ENCODE results near the gene DDX51. TPM values are rescaled to one million over a fixed set of nuclear protein-coding genes. Genes with fewer than 3 reads are reported as not detected.

The DDX51 gene
- total RNA-seq, 1 experiment from 2014 or later, result 29.3 TPM

DNA sequence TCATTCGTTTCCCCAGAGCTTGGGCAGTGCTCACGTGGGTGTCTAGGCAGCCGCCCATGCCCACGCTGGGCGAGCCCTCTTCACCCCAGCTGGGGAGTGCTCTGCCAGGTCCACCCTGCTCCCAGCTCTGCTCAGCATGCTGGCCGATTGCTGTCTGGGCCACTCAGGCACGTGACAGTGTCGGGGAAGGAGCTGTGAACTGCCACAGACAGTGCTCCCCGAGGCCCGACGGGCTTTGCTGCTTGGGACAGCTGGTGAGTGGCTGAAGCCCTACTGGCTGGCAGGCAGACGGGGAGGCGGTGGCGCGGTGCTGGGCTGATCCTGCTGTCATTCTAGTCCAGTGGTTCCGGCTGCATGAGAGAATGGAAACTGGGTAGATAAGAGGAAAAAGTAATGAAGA is 15.9 kb upstream of the DDX51 start:
- ATAC-seq, result no peak
- no peak for TF ChIP-seq SIN3A (IDR thresholded peaks at IDR 0.05; ENCODE audit: borderline replicate concordance, insufficient read depth, low read depth, low read length)
- TF ChIP-seq POLR2AphosphoS5 (IDR thresholded peaks at IDR 0.05; ENCODE audit: low read depth, low read length), result no peak
- no peak for TF ChIP-seq TCF7L2 (IDR thresholded peaks at IDR 0.05; ENCODE audit: low read depth, low read length)
- TF ChIP-seq, protein P1, sequence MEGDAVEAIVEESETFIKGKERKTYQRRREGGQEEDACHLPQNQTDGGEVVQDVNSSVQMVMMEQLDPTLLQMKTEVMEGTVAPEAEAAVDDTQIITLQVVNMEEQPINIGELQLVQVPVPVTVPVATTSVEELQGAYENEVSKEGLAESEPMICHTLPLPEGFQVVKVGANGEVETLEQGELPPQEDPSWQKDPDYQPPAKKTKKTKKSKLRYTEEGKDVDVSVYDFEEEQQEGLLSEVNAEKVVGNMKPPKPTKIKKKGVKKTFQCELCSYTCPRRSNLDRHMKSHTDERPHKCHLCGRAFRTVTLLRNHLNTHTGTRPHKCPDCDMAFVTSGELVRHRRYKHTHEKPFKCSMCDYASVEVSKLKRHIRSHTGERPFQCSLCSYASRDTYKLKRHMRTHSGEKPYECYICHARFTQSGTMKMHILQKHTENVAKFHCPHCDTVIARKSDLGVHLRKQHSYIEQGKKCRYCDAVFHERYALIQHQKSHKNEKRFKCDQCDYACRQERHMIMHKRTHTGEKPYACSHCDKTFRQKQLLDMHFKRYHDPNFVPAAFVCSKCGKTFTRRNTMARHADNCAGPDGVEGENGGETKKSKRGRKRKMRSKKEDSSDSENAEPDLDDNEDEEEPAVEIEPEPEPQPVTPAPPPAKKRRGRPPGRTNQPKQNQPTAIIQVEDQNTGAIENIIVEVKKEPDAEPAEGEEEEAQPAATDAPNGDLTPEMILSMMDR (IDR thresholded peaks at IDR 0.05), result no peak
- TF ChIP-seq REST (IDR thresholded peaks at IDR 0.05; ENCODE audit: insufficient read depth in 1 of 2, low read depth in 2 of 2, low read length in 1 of 2), result no peak
- no TSS peak for BruUV-seq (replicated peaks)
- no peak overlapping the region for H3K27ac ChIP-seq (ENCODE audit: low read length)
- intact Hi-C loops (cut with micrococcal nuclease; ENCODE audit: unreplicated experiment) (no loop called here), in situ Hi-C loops (cut with HindIII; ENCODE audit: low pct_unique_long_range_greater_than_20kb, low sequenced_read_pairs) (no loop called here)
- peaks cover 5% of the 10 kb centered on the region; the same call in 1 of the 2 replicates for H3K4me1 ChIP-seq (ENCODE audit: control insufficient read depth, insufficient read depth, low read length)
- POLR2A ChIA-PET, result interaction anchor here (0.6 kb wide), 1 partner anchor 15 kb away, joined by 8 read pairs; no protein-coding TSS in a partner anchor
- no peaks in the 10 kb centered on the region for H3K27me3 ChIP-seq (ENCODE audit: control insufficient read depth, insufficient read depth, low read length)
- DNase-seq (ENCODE audit: low read depth, low spot score), result no peak
- CTCF ChIA-PET, result no interaction called here
- H3K4me3 ChIP-seq (ENCODE audit: low read depth in 2 of 2, low read length in 2 of 2), result no peak overlapping the region
- no peaks in the 10 kb centered on the region for H3K36me3 ChIP-seq (ENCODE audit: control insufficient read depth, insufficient read depth, low read length)
- no peaks in the 10 kb centered on the region for H3K9me3 ChIP-seq (ENCODE audit: control insufficient read depth, insufficient read depth, low read depth, low read length)

GRCh38 chr12:132159555-132160003 is 15.5 kb upstream of the DDX51 start:
- intact Hi-C loops (cut with micrococcal nuclease; ENCODE audit: unreplicated experiment), result loop anchor here (10.0 kb wide), 2 partner anchors 55 to 245 kb away; no protein-coding TSS in a partner anchor
- 0 out of 2 replicates have a peak, but pooled peaks have one; percentile 19 for ATAC-seq
- CTCF ChIA-PET, result no interaction called here
- Histone ChIP-seq H3K4me3 (ENCODE audit: low read depth in 2 of 2, low read length in 2 of 2) (no peak overlapping the region), H3K9me3 (ENCODE audit: control insufficient read depth, insufficient read depth, low read depth, low read length) (no peaks in the 10 kb centered on the region), H3K4me1 (ENCODE audit: control insufficient read depth, insufficient read depth, low read length) (peaks cover 5% of the 10 kb centered on the region; the same call in 1 of the 2 replicates), H3K27me3 (ENCODE audit: control insufficient read depth, insufficient read depth, low read length) (no peaks in the 10 kb centered on the region), H3K27ac (ENCODE audit: low read length) (no peak overlapping the region), H3K36me3 (ENCODE audit: control insufficient read depth, insufficient read depth, low read length) (no peaks in the 10 kb centered on the region)
- no peak for TF ChIP-seq TCF7L2 (IDR thresholded peaks at IDR 0.05; ENCODE audit: low read depth, low read length)
- TF ChIP-seq REST (IDR thresholded peaks at IDR 0.05; ENCODE audit: insufficient read depth in 1 of 2, low read depth in 2 of 2, low read length in 1 of 2), result no peak
- POLR2A ChIA-PET, result interaction anchor here (0.6 kb wide), 1 partner anchor 15 kb away, joined by 8 read pairs; no protein-coding TSS in a partner anchor
- in situ Hi-C loops (cut with HindIII; ENCODE audit: low pct_unique_long_range_greater_than_20kb, low sequenced_read_pairs), result no loop called here
- DNase-seq (ENCODE audit: low read depth, low spot score), result no peak
- no TSS peak for BruUV-seq (replicated peaks)

All from Panc1 (cell line).